ENCODE data around the gene UST. TPM values are rescaled to one million over a fixed set of nuclear protein-coding genes. Genes with fewer than 3 reads are reported as not detected.

Gene UST
- total RNA-seq, 6 experiments from 2014 or later, result 0.44 to 1.9 (median 0.91) TPM

DNA sequence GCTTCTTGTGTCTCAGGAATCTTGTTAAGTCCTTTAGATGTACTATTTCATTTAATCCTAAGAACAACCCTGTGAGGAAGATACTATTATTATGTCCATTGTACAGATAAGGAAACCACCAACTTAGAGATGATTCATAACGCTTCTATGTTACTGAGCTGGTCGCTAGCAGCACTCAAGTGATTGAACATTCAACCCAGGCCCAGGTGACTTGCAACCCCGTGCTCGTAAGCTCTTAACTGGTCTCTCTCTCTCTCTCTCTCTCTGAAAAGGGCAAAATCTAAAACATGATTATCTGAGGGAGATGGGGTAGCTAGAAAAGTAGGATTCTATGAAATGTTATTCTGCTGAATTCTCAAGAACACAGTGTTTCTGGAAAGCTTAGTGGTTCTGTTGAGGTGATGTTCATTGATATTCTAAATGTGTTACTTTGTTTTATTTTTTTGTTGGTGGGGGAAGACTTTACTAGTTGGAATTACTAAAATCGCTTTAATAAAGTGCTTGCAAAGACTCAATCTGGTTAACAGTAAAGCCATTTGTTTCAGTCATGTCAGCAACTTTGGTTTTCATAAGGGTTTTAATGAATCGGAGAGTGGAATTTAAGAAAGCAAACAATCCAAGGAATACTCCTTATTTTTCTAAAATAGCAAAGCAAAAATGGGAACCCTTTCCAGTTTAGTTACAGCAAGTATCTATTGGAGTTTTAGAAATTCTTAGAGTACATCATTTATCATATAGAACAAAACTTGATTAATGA, 305.7 kb downstream of the UST start:
- Histone ChIP-seq H3K27ac (no peak overlapping the region), H3K4me3 (no peak overlapping the region), H3K36me3 (no peaks in the 10 kb centered on the region), H3K4me1 (peaks cover 0 to 5% (median 0%) of the 10 kb centered on the region in 4 donors), H3K27me3 (no peaks in the 10 kb centered on the region), H3K9me3 (no peaks in the 10 kb centered on the region)
- TF ChIP-seq POLR2A (IDR thresholded peaks at IDR 0.05), result no peak
- TF ChIP-seq, protein P1, sequence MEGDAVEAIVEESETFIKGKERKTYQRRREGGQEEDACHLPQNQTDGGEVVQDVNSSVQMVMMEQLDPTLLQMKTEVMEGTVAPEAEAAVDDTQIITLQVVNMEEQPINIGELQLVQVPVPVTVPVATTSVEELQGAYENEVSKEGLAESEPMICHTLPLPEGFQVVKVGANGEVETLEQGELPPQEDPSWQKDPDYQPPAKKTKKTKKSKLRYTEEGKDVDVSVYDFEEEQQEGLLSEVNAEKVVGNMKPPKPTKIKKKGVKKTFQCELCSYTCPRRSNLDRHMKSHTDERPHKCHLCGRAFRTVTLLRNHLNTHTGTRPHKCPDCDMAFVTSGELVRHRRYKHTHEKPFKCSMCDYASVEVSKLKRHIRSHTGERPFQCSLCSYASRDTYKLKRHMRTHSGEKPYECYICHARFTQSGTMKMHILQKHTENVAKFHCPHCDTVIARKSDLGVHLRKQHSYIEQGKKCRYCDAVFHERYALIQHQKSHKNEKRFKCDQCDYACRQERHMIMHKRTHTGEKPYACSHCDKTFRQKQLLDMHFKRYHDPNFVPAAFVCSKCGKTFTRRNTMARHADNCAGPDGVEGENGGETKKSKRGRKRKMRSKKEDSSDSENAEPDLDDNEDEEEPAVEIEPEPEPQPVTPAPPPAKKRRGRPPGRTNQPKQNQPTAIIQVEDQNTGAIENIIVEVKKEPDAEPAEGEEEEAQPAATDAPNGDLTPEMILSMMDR (IDR thresholded peaks at IDR 0.05), result no peak
- DNase-seq (no peak), ATAC-seq (no peak)
- intact Hi-C loops (cut with DNase I), result no loop called here
- 84% methylated on average over 6 of the region's 6 CpGs for WGBS (ENCODE audit: insufficient coverage, low coverage, low lambda C conversion rate, missing lambda C conversion rate)

DNA sequence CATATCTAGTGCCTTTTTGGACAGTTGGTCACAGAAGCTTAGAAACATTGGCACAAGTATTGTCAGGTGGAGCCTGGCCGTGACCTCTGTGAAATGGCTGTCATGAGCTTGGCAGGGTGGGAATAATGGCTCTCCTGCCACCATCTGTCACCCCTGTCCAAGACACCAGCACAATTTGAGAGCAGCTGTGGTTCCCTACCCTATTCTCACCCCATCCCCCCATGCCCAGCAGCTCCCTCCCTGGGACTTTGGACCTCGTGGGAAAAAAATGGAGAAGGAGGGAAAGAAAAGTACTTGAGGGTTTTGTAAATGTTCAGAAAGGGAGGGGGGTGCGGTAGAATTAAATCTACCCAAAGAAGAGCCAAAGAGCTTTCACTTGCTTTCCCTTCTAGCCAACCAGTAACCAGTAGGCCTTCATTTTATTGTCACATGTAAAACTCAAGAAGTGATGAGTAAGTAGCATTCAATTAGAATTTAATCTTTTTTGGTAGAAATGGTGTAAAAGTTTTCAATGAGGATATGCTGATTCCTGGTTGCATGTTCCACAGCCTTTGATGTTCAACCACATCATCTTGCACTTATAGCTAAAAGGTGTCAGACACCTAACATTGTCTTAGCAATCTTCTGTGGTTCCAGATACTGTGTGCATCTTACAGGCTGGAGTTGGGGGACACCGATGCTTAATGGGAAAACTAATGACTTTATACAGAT, 307.2 kb downstream of the UST start:
- peaks cover 0 to 5% (median 0%) of the 10 kb centered on the region in 4 donors for H3K4me1 ChIP-seq
- TF ChIP-seq, protein P1 (IDR thresholded peaks at IDR 0.05), result no peak
- peak in 1 of 4 donors; percentile 8 for ATAC-seq
- H3K27me3 ChIP-seq, result no peaks in the 10 kb centered on the region
- 89% methylated on average over 3 of the region's 4 CpGs for WGBS (ENCODE audit: insufficient coverage, low coverage, low lambda C conversion rate, missing lambda C conversion rate)
- intact Hi-C loops (cut with DNase I), result no loop called here
- no peak for DNase-seq
- H3K36me3 ChIP-seq, result no peaks in the 10 kb centered on the region
- no peak overlapping the region for H3K27ac ChIP-seq
- H3K4me3 ChIP-seq, result no peak overlapping the region
- H3K9me3 ChIP-seq, result no peaks in the 10 kb centered on the region

DNA sequence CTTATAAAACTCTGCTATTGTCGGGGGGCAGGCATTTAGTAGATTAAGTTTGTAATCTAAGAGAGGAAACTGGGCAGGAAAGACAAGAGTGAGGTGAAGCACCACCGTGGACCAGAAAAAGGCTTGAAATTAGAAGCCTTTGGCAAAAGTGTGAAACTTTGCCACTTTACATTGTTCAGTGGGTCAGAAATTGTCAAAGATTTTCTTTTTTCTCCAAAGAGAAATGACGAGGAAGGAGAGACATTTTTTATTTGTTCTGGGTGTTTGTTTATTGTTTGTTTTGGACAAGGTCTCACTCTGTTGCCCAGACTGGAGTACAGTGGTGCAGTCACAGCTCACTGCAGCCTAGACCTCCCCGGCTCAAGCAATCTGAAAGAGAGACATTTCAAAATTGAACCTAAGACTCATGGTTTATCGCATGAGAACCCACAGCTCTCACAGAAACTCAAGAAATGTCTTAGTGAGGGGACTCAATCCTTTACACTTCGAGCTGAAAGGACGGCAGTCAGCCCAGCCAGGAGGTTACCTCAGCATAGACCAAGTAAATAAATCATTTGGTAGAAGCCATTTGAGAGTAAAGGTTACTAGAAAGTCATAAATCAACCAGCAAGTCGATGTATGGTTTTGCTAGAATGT, 307.8 kb downstream of the UST start:
- no peak overlapping the region for H3K4me3 ChIP-seq
- intact Hi-C loops (cut with DNase I), result no loop called here
- no peaks in the 10 kb centered on the region for H3K27me3 ChIP-seq
- no peaks in the 10 kb centered on the region for H3K36me3 ChIP-seq
- ATAC-seq (peak; percentile 80 to 90 (median 85)), DNase-seq (no peak)
- no peak overlapping the region for H3K27ac ChIP-seq
- no peaks in the 10 kb centered on the region for H3K9me3 ChIP-seq
- peaks cover 0 to 5% (median 0%) of the 10 kb centered on the region in 4 donors for H3K4me1 ChIP-seq
- TF ChIP-seq, protein P1 (IDR thresholded peaks at IDR 0.05), result no peak
- TF ChIP-seq POLR2A (IDR thresholded peaks at IDR 0.05), result no peak
- WGBS (ENCODE audit: insufficient coverage, low coverage, low lambda C conversion rate, missing lambda C conversion rate), result 36% methylated on average over 8 of the region's 8 CpGs

DNA sequence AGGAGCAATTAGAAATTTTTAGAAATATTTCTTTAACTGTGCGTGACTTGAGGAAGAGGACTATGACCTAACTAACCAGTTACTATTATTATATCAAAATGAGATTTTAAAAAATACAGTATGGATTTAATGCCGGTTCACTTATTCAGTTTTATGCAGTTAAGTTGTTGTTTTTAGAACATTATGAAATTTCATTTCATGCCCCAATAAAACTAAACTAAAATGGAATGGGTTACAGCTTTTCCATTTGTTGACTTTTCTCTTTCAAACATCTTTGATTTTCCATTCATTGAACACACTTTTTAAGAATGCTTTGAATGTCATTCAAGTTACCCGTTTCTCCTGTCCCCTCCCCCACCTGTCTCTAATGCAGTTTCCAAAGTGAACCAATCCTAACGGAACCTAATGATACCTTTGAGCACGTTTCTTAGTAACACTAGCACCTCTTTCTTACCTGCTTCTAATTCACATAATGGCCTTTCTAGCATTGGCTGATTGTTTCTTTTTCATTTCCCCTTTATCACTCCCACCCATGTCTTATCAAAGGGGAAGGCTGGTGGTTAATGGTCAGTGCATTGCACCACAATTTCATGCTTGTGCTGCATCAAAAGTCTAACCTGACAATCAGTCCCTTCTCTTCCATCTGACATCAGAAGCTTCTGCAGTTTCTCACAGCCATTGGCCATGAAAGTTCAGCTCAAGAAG, 308.5 kb downstream of the UST start:
- Histone ChIP-seq H3K4me1 (peaks cover 0 to 5% (median 0%) of the 10 kb centered on the region in 4 donors), H3K36me3 (no peaks in the 10 kb centered on the region), H3K27ac (no peak overlapping the region), H3K27me3 (no peaks in the 10 kb centered on the region), H3K9me3 (no peaks in the 10 kb centered on the region), H3K4me3 (no peak overlapping the region)
- TF ChIP-seq, protein P1 (IDR thresholded peaks at IDR 0.05), result no peak
- no peak for TF ChIP-seq POLR2A (IDR thresholded peaks at IDR 0.05)
- 62% methylated on average over 5 of the region's 5 CpGs for WGBS (ENCODE audit: insufficient coverage, low coverage, low lambda C conversion rate, missing lambda C conversion rate)
- intact Hi-C loops (cut with DNase I), result no loop called here
- DNase-seq, result no peak
- peak in 1 of 4 donors; percentile 12 for ATAC-seq

All from right lobe of liver (tissue), 6 donors.